ENCODE data around the gene CRY1. TPM values are rescaled to one million over a fixed set of nuclear protein-coding genes. Genes with fewer than 3 reads are reported as not detected.

CRY1 gene
- total RNA-seq, 1 experiment from 2014 or later: 23.1 TPM

GRCh38 chr12:107090711-107091110, 2.6 kb downstream of the CRY1 start:
- H3K27me3 Mint-ChIP-seq (ENCODE audit: low read depth): no peaks in the 10 kb centered on the region; the same call in none of the 2 replicates

GRCh38 chr12:107088912-107089311, 4.4 kb downstream of the CRY1 start:
- ATAC-seq (no peak), DNase-seq (ENCODE audit: low spot score) (no peak)
- H3K27ac Mint-ChIP-seq: no peak overlapping the region
- no peak overlapping the region for H3K4me3 Mint-ChIP-seq
- ChIA-PET POLR2A (no interaction called here), CTCF (interaction anchor here (1.2 kb wide), 1 partner anchor 14 kb away, joined by 3 read pairs; no protein-coding TSS in a partner anchor)
- peaks cover 21% of the 10 kb centered on the region for H3K36me3 Mint-ChIP-seq
- peaks cover 19% of the 10 kb centered on the region for H3K9me3 Mint-ChIP-seq
- no peak for TF ChIP-seq ZNF219 (CRISPR knock-in tag; IDR thresholded peaks at IDR 0.05; ENCODE audit: borderline replicate concordance)
- H3K4me1 Mint-ChIP-seq: peaks cover 6% of the 10 kb centered on the region; the same call in 1 of the 2 replicates
- H3K27me3 Mint-ChIP-seq (ENCODE audit: low read depth): no peaks in the 10 kb centered on the region; the same call in 1 of the 2 replicates

More at GRCh38 chr12:107090711-107091110, 2.6 kb downstream of the CRY1 start:
- Mint-ChIP-seq H3K9me3 (peaks cover 19% of the 10 kb centered on the region), H3K27ac (no peak overlapping the region), H3K4me3 (no peak overlapping the region), H3K36me3 (peaks cover 21% of the 10 kb centered on the region), H3K4me1 (peaks cover 13% of the 10 kb centered on the region)
- DNase-seq (ENCODE audit: low spot score) (no peak), ATAC-seq (no peak)
- POLR2A ChIA-PET: no interaction called here
- TF ChIP-seq ZMAT4 (CRISPR knock-in tag; IDR thresholded peaks at IDR 0.05) (no peak), SMAD3 (CRISPR knock-in tag; IDR thresholded peaks at IDR 0.05; ENCODE audit: borderline replicate concordance) (no peak)
- CTCF ChIA-PET: interaction anchor here (0.6 to 1.6 kb wide), 2 partner anchors 14 to 585 kb away, joined by 3 to 7 read pairs; no protein-coding TSS in a partner anchor

GRCh38 chr12:107086314-107086713, 7.0 kb downstream of the CRY1 start:
- H3K4me1 Mint-ChIP-seq: peaks cover 6% of the 10 kb centered on the region; the same call in 1 of the 2 replicates
- ATAC-seq (peak; percentile 64), DNase-seq (ENCODE audit: low spot score) (no peak)
- H3K36me3 Mint-ChIP-seq: peaks cover 27% of the 10 kb centered on the region
- peaks cover 40% of the 10 kb centered on the region for H3K9me3 Mint-ChIP-seq
- no peak overlapping the region for H3K4me3 Mint-ChIP-seq
- TF ChIP-seq ARID4B (CRISPR knock-in tag; IDR thresholded peaks at IDR 0.05; ENCODE audit: borderline replicate concordance) (no peak), CBFB (CRISPR knock-in tag; IDR thresholded peaks at IDR 0.05; ENCODE audit: low read depth) (no peak), ATF3 (CRISPR knock-in tag; conservative IDR thresholded peaks at IDR 0.05) (no peak), ZNF281 (CRISPR knock-in tag; IDR thresholded peaks at IDR 0.05) (no peak), CREM (CRISPR knock-in tag; IDR thresholded peaks at IDR 0.05) (no peak), OVOL2 (CRISPR knock-in tag; IDR thresholded peaks at IDR 0.05; ENCODE audit: borderline replicate concordance) (no peak), GTF2I (CRISPR knock-in tag; conservative IDR thresholded peaks at IDR 0.05) (no peak), ZNF416 (CRISPR knock-in tag; IDR thresholded peaks at IDR 0.05) (no peak), CREB1 (CRISPR knock-in tag; IDR thresholded peaks at IDR 0.05) (no peak), SP1 (CRISPR knock-in tag; conservative IDR thresholded peaks at IDR 0.05) (no peak), ZSCAN18 (CRISPR knock-in tag; IDR thresholded peaks at IDR 0.05) (no peak), ZNF423 (CRISPR knock-in tag; IDR thresholded peaks at IDR 0.05) (no peak), USF2 (CRISPR knock-in tag; IDR thresholded peaks at IDR 0.05) (no peak), NR2C2 (CRISPR knock-in tag; IDR thresholded peaks at IDR 0.05) (no peak), TP53 (CRISPR knock-in tag; IDR thresholded peaks at IDR 0.05) (no peak), ZNF512 (CRISPR knock-in tag; IDR thresholded peaks at IDR 0.05; ENCODE audit: borderline replicate concordance) (no peak)
- POLR2A ChIA-PET: no interaction called here
- CTCF ChIA-PET: no interaction called here
- H3K27me3 Mint-ChIP-seq (ENCODE audit: low read depth): no peaks in the 10 kb centered on the region; the same call in 1 of the 2 replicates
- H3K27ac Mint-ChIP-seq: no peak overlapping the region

Data from WTC11 (cell line).